Measurements from ENCODE around the gene ARID3A.

Gene ARID3A

DNA sequence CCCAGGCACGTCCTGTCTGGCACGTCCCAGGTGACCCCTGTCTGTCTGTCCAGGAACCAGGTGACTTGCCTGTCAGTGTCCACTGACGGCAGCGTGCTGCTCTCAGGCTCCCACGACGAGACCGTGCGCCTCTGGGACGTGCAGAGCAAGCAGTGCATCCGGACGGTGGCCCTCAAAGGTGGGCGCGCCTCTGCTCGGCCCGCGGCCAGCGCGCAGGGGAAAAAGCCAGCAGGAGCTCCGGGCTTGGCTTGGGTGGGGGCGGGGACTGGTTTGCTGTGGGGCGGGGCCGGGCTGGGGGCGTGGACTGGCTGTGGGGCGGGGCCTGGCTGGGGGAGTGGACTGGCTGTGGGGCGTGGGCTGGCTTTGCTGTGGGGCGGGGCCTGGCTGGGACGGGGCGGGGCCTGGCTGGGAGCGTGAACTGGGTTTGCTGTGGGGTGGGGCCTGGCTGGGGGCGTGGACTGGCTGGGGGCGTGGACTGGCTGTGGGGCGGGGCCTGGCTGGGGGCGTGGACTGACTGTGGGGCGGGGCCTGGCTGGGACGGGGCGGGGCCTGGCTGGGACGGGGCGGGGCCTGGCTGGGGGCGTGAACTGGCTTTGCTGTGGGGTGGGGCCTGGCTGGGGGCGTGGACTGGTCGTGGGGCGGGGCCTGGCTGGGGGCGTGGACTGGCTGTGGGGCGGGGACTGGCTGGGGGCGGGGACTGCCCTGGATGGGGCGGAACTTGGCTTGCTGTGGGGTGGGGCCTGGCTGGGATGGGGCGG, 65.5 kb downstream of the ARID3A start:
- no peak for DNase-seq

- no peak for DNase-seq
Observed at GRCh38 chr19:991932-992669, 66.3 kb downstream of the ARID3A start.

DNA sequence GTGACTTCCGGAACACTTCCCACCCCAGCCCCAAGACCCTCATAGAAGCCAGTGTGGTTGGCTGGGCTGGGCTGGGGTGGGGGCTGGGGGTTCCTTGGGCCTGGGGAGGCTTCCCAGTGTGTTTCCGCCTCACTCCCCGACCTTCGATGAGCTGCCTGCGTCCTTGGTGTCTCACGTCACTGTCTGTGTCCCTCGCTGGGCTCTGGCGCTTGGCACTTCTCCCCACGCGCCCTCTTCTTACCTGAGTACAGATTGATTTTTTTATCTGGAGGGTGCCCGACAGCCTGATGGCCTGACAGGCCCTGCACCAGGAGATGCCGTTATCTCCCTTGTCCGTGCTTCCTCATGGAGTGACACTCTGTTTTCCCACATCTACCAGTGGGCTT, 66.8 kb downstream of the ARID3A start:
- no peak for DNase-seq

- DNase-seq: no peak
Observed at GRCh38 chr19:993361-993830, 67.6 kb downstream of the ARID3A start.

DNA sequence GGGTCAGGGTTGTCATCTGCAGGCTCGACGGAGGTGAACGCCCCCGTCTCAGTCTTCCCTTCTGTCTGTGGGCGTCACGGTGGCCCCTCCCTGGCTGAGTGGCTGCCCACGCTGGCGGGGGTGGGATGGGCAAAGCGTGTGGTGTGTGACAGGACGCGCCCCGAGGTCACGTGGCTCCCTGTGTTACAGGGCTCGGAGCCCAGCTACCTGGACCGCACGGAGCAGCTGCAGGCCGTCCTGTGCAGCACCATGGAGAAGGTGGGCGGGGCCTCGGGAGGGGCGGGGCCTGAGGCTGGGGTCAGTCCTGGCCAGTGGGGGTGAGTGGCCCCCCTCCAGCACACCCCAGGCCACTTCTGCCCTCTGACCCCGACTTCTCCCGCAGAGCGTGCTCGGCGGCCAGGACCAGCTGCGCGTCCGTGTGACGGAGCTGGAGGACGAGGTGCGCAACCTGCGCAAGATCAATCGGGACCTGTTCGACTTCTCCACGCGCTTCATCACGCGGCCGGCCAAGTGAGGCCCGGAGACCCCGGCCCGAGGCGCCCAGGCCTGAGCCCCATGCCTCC, 68.1 kb downstream of the ARID3A start:
- DNase-seq: no peak

- DNase-seq: no peak
Observed at GRCh38 chr19:994516-994915, 68.7 kb downstream of the ARID3A start.

DNA sequence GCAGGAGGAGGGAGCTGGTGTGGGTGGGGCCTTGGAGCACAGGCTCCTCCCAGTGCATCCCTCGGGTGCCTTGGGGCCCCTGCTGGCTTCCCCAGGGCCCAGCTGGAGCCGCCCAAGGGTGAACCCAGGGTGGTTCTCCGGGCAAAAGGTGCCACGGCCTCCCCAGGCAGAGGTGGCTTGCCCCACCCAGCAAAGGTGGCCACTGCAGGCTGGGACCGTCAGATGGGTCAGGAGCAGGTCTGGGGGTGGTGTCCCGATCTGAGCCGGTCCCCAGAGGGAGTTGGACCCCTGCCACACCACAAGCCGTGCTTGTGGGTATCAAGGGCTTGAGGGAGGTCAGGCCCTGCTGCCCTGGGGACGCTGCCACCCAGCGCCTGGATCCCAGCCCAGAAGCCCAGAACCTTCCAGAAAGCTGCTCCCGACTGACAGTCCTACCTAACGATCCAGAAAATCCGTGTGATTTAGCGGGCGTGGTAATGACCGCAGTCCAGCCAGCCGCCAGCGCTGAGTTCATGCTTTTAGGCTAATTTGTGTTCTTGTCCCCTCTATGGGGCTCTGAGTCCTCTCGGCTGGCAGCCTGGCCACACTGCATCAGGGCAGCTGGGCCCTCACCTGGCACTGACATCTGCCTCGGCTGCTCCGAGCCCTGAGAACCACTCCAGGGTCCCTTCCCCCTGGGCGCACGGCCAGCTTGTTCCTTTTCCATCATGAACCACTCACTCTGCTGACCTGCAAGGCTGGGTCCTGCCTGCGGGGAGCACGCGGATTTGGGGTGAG, 69.4 kb downstream of the ARID3A start:
- DNase-seq: no peak

- DNase-seq: no peak
Observed at GRCh38 chr19:996051-996838, 70.4 kb downstream of the ARID3A start.

DNA sequence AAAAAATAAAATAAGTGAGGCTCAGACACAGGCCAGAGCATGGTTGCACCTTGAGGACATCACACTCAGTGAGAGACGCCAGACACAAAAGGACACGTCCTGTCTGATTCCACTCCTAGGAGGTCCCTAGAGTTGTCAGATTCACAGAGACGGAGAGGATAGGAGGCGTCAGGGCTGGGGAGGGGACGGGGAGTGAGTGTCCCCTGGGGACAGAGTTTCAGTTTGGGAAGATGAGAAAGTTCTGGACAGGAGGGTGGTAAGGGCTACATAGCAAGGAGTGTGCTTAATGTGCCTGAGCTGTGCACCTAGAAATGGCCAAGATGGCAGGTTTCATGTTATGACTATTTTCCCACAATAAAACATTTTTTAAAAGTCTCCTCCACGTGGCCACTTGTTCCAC, 72.2 kb downstream of the ARID3A start:
- no peak for DNase-seq

DNA sequence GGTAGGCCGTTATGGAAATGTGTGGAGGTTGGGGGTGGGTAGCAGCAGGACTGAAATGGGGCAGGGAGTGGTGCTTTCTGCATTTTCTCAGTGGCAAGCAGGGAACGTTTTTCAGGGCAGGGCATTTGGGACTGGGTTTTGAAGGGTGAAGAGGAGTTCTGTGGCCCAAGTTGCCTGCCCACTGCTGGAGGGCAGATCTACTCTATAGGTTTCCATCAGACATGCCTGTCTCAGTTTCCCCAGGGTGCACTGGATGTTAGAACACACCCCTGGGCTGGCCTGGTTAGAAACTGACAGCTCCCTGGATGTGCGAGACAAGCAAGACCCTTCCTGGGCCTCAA, 73.5 kb downstream of the ARID3A start:
- no peak for DNase-seq

DNA sequence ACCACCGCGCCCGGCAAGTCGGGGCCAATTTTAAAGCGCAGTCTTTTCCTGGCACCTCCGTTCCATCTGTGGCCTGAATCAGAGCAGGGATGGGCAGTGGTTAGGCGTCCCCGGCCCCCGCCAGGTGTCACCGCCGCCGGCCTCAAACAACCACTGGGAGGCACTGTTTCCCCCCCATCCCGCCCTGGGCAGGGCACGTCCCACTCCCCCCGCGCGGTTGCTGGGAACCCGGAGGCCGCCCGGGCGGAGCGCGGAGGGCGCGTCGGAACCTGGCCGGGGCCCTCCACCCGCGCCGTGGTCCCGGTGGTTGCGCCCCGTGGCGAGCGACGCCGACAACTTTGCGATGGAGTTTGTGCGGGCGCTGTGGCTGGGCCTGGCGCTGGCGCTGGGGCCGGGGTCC, 74.3 kb downstream of the ARID3A start, which contains the start of gene GRIN3B:
GRIN3B (plus strand) TSS at position 325 of the 400 bp plus-strand sequence; CDS start at position 344, 19 bp downstream.
- DNase-seq: no peak

- no peak for DNase-seq
Observed at GRCh38 chr19:1000591-1001537, 75.0 kb downstream of the ARID3A start.

- no peak for DNase-seq
Observed at GRCh38 chr19:1001538-1002166, 75.8 kb downstream of the ARID3A start.

GRCh38 chr19:1002600-1002999, 76.8 kb downstream of the ARID3A start:
- DNase-seq: no peak

DNA sequence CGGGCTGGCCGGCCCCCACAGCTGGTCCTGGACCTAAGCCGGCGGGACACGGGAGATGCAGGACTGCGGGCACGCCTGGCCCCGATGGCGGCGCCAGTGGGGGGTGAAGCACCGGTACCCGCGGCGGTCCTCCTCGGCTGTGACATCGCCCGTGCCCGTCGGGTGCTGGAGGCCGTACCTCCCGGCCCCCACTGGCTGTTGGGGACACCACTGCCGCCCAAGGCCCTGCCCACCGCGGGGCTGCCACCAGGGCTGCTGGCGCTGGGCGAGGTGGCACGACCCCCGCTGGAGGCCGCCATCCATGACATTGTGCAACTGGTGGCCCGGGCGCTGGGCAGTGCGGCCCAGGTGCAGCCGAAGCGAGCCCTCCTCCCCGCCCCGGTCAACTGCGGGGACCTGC, 77.4 kb downstream of the ARID3A start:
- DNase-seq: no peak

DNA sequence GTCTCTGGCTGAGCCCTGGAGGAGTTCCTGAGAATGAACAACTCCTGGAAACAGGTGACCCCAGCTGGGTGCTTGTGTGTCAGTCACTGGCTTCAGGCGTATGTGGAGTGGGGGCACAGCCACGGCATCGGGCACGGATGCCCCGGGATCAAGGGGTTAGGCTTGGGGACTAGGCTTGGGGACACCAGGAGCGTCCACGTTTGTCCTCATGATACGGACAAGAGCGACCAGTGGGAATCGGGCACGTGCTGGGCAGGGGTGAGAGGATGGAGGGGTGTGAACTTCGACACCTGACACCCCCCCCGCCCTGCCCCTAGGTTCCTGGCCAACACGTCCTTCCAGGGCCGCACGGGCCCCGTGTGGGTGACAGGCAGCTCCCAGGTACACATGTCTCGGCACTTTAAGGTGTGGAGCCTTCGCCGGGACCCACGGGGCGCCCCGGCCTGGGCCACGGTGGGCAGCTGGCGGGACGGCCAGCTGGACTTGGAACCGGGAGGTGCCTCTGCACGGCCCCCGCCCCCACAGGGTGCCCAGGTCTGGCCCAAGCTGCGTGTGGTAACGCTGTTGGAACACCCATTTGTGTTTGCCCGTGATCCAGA, 78.5 kb downstream of the ARID3A start:
- DNase-seq: no peak

DNA sequence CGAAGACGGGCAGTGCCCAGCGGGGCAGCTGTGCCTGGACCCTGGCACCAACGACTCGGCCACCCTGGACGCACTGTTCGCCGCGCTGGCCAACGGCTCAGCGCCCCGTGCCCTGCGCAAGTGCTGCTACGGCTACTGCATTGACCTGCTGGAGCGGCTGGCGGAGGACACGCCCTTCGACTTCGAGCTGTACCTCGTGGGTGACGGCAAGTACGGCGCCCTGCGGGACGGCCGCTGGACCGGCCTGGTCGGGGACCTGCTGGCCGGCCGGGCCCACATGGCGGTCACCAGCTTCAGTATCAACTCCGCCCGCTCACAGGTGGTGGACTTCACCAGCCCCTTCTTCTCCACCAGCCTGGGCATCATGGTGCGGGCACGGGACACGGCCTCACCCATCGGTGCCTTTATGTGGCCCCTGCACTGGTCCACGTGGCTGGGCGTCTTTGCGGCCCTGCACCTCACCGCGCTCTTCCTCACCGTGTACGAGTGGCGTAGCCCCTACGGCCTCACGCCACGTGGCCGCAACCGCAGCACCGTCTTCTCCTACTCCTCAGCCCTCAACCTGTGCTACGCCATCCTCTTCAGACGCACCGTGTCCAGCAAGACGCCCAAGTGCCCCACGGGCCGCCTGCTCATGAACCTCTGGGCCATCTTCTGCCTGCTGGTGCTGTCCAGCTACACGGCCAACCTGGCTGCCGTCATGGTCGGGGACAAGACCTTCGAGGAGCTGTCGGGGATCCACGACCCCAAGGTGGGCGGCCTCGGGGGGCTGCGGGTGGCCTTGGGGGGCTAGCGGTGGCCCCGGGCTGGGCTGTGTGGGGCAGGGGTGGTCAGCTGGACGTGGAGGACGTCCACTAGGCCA, 79.2 kb downstream of the ARID3A start:
- no peak for DNase-seq

GRCh38 chr19:1006711-1007398, 81.0 kb downstream of the ARID3A start:
- DNase-seq: no peak

Data from GF-D8 (cell line).